Loucy (cell line): ENCODE results near the gene KCNF1.

Experiments
- CTCF ChIP-seq: fragments of 200-600 bp; sonication (generic); conservative IDR thresholded peaks from 2 replicates; pipeline ENCODE4 v1.5.1; 2014; ENCODE audit warnings: mild to moderate bottlenecking, antibody characterized with exemption, low read length
- EZH2phosphoT487 ChIP-seq: fragments of 200-600 bp; IDR thresholded peaks from 2 replicates; pipeline ENCODE4 v1.6.1; 2018; ENCODE audit warnings: antibody characterized with exemption, mild to moderate bottlenecking, moderate library complexity, borderline replicate concordance

DNA sequence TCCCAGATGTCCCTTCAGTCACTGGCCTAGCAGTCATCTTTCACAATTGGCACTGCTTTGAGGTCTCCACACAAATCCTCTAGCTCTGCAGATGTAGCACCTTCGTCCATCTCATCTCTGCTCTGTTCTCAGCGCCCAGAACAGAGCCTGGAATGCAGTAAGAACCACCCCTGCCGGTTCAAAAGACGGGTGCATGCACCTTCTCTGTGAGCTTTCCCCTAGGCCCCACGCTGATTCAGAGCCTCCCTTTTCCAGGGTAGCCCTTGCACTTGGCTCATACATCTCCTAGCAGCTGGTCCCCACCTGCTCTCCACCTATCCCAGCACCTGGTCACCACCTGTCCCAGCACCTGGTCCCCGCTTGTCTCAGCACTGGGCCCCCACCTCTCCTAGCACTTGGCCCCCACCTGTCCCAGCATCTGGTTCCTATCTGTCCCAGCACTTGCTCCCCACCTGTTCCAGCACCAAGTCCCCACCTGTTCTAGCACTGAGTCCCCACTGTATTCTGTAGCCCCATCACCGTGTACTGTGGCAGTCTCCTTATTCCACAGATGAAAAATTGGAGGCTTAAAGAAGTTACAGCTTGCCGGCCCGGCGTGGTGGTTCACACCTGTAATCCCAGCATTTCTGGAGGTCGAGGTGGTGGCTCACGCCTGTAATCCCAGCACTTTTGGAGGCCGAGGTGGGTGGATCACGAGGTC, 4.7 kb upstream of the KCNF1 start:
- no peak for TF ChIP-seq CTCF
- no peak for TF ChIP-seq EZH2phosphoT487
